Stomach (tissue), 9 donors: ENCODE data around the gene COLEC12. TPM values are rescaled to one million over a fixed set of nuclear protein-coding genes. Genes with fewer than 3 reads are reported as not detected.

Experiments used
- DNase-seq, 2 donors: peaks; one replicate each; pipeline versions ENCODE4 v3.0.0 to v3.0.0-alpha.2; 2013 to 2019
- H3K27ac ChIP-seq, 5 donors: fragments of 200-600 bp in 4 of 5; sonication (generic) in 4 of 5; one replicate each; pipeline ENCODE4 v1.5.1; 2013 to 2019; ENCODE audit warnings: mild to moderate bottlenecking in 1 of 5, moderate library complexity in 1 of 5
- H3K27me3 ChIP-seq, 3 donors: fragments of 200-600 bp; sonication (generic); one replicate each; pipeline ENCODE4 v1.5.1; 2017 to 2019; ENCODE audit warnings: mixed run types in 1 of 3
- H3K36me3 ChIP-seq, 4 donors: fragments of 200-600 bp; sonication (generic); 1 replicate in 3 of 4; 2 replicates in 1 of 4; pipeline ENCODE4 v1.5.1; 2016 to 2019
- H3K4me1 ChIP-seq, 4 donors: fragments of 200-600 bp; sonication (generic); one replicate each; pipeline ENCODE4 v1.5.1; 2016 to 2019
- H3K4me3 ChIP-seq, 4 donors: fragments of 200-600 bp; sonication (generic) in 3 of 4; one replicate each; pipeline ENCODE4 v1.5.1; 2016 to 2019; ENCODE audit warnings: mild to moderate bottlenecking in 1 of 4
- H3K9me3 ChIP-seq, 4 donors: fragments of 200-600 bp; sonication (generic); one replicate each; pipeline ENCODE4 v1.5.1; 2016 to 2019
- EP300 ChIP-seq: sonication (generic); formaldehyde crosslinking; IDR thresholded peaks from one replicate; pipeline ENCODE4 v1.6.1; 2017; ENCODE audit warnings: antibody characterized with exemption
- POLR2A ChIP-seq, 4 donors: fragments of 450-650 bp; IDR thresholded peaks; one replicate each; pipeline ENCODE4 v1.6.1; 2016; ENCODE audit warnings: antibody characterized with exemption in 4 of 4, control low read depth in 2 of 4, mild to moderate bottlenecking in 1 of 4, moderate library complexity in 1 of 4
- POLR2AphosphoS5 ChIP-seq, 3 donors: sonication (generic); formaldehyde crosslinking; IDR thresholded peaks; one replicate each; pipeline ENCODE4 v1.6.1; 2016; ENCODE audit warnings: antibody characterized with exemption in 3 of 3
- WGBS, 5 donors: extraction: QIAGEN DNeasy Blood & Tissue Kit in 3 of 5; methylation state at CpG; one replicate each; pipeline versions ENCODE4 v1.1.5 to v1.1.7; 2013 to 2018; 5-methylcytosine and 5-hydroxymethylcytosine counted together
- intact Hi-C: fragments of 100-400 bp; cut with DNase I; formaldehyde crosslinking; loops from one replicate; pipeline ENCODE4 v1.15.1; 2023; ENCODE audit warnings: low total_unique reads
- polyA plus RNA-seq, 3 donors: library from polyadenylated mRNA; stranded (reverse); fragments of 200-250 nt; gene quantifications; one replicate each; pipeline ENCODE4 v1.2.3, GENCODE V29; 2013
- total RNA-seq, 5 donors: library from RNA; depleted of rRNA; stranded (reverse); fragments of >200 nt; gene quantifications; one replicate each; pipeline versions ENCODE4 v1.1.0 to v1.2.3, GENCODE V29; 2014 to 2016
- TF ChIP-seq, protein P1 (sequence below), 7 experiments: fragments of 450-650 bp in 4 of 7; fragments of 200-600 bp in 3 of 7; sonication (generic) in 3 of 7; IDR thresholded peaks; one replicate each; pipeline ENCODE4 v1.5.1; 2016 to 2019; ENCODE audit warnings: antibody characterized with exemption in 7 of 7, control low read depth in 2 of 7, mild to moderate bottlenecking in 1 of 7
- donor health status: healthy with polysubstance abuse.
- donor health status: Bipolar disorder and iron deficiency.
- donor health status: healthy.

The COLEC12 gene
- total and polyA plus RNA-seq, 8 donors = 1.7 to 37.5 (median 5.6) TPM

DNA sequence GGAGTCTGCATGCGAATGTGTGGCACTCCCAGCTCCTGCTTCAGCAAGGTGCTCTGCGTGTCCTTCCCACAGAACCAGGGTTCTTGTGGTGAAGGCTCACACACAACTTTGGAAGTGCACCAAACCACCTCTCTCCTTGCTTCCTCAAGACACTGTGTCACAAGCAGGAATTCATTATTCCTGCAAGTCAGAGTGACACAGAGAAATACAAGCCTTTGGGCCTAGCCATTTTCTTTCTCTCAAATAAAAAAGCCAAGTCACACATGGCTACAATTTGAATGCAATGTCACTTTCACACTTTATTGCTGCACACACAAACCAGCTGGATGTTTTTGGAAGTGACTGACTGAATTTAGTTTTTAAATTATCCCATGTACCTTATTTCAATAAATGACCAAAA lies 202.6 kb downstream of the COLEC12 start:
- H3K27ac ChIP-seq = no peak overlapping the region
- no peak for TF ChIP-seq POLR2AphosphoS5 (IDR thresholded peaks at IDR 0.05)
- TF ChIP-seq, protein P1, sequence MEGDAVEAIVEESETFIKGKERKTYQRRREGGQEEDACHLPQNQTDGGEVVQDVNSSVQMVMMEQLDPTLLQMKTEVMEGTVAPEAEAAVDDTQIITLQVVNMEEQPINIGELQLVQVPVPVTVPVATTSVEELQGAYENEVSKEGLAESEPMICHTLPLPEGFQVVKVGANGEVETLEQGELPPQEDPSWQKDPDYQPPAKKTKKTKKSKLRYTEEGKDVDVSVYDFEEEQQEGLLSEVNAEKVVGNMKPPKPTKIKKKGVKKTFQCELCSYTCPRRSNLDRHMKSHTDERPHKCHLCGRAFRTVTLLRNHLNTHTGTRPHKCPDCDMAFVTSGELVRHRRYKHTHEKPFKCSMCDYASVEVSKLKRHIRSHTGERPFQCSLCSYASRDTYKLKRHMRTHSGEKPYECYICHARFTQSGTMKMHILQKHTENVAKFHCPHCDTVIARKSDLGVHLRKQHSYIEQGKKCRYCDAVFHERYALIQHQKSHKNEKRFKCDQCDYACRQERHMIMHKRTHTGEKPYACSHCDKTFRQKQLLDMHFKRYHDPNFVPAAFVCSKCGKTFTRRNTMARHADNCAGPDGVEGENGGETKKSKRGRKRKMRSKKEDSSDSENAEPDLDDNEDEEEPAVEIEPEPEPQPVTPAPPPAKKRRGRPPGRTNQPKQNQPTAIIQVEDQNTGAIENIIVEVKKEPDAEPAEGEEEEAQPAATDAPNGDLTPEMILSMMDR (IDR thresholded peaks at IDR 0.05) = no peak
- TF ChIP-seq EP300 = no peak
- TF ChIP-seq POLR2A (IDR thresholded peaks at IDR 0.05) = no peak
- no peak overlapping the region for H3K4me3 ChIP-seq
- no peaks in the 10 kb centered on the region for H3K9me3 ChIP-seq
- 84 to 90% (median 87%) methylated on average over 2 of the region's 2 CpGs for whole genome bisulfite sequencing, 5 donors
- no peaks in the 10 kb centered on the region for H3K4me1 ChIP-seq
- no peaks in the 10 kb centered on the region for H3K27me3 ChIP-seq
- DNase-seq = no peak
- intact Hi-C loops = no loop called here
- no peaks in the 10 kb centered on the region for H3K36me3 ChIP-seq

DNA sequence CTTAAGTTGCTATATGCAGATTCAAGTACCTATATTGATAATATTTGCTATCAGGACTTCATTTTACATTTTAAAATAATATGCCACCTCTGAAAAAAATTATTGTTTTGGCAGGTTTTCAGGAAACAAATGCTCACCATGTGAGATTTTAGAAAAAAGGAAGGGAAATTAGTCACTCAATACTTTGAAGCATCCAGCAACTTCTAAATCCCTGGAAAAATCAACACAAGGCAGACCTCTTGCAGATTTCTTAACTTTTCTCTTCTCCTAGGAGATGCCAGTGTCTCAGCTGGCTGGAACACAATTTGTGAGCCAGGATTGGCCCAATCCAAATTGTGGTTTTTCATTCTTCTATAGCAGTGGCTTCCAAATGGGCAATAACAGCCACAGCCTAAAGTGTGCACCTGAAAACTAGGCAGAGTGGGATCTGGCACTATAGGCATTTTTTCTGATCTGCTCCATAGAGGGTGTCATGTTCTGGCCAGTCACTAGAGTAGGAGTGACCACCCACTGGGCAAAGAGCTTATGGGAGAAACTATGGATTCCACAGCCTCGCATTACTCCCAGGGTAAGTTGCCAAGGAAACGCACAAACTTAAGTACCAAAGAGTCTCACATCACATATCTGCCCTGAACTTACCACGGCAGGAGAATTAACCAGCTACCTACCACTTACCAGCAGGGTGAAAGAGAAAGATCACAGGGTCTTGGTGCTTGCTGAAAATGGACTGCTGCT lies 204.6 kb downstream of the COLEC12 start:
- DNase-seq = no peak
- no peaks in the 10 kb centered on the region for H3K4me1 ChIP-seq
- H3K4me3 ChIP-seq = no peak overlapping the region
- no peaks in the 10 kb centered on the region for H3K36me3 ChIP-seq
- H3K27ac ChIP-seq = no peak overlapping the region
- intact Hi-C loops = no loop called here
- no peaks in the 10 kb centered on the region for H3K9me3 ChIP-seq
- TF ChIP-seq EP300 (no peak), POLR2A (IDR thresholded peaks at IDR 0.05) (no peak), POLR2AphosphoS5 (IDR thresholded peaks at IDR 0.05) (no peak)
- TF ChIP-seq, protein P1 (IDR thresholded peaks at IDR 0.05) = no peak
- WGBS, 5 donors = 46 to 87% (median 68%) methylated on average over 2 to 3 of the region's 3 CpGs
- no peaks in the 10 kb centered on the region for H3K27me3 ChIP-seq

DNA sequence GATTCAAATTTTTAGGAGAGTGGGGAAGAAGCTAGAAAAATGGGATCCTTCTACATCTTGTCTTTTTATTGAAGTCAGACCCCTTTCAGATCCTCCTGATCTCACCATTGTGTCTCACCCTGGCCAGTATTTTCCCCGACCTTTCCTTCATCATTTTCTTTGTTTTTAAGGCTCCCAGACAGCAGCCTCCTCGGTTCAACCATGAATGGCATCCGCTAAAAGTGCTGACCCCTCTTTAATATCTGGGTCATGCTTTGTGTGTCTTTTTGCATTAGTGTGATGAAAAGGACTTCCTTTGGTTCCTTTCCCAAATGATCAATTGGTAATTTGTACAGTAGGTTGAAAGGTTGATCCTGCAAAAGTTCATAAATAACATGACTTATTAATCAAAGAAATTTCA lies 205.9 kb downstream of the COLEC12 start:
- Histone ChIP-seq H3K27me3 (no peaks in the 10 kb centered on the region), H3K4me3 (no peak overlapping the region), H3K27ac (no peak overlapping the region), H3K9me3 (no peaks in the 10 kb centered on the region), H3K36me3 (no peaks in the 10 kb centered on the region), H3K4me1 (no peaks in the 10 kb centered on the region)
- 78 to 87% (median 82%) methylated on average over 3 of the region's 3 CpGs for WGBS, 5 donors
- intact Hi-C loops = no loop called here
- no peak for DNase-seq
- TF ChIP-seq POLR2AphosphoS5 (IDR thresholded peaks at IDR 0.05) (no peak), EP300 (no peak), POLR2A (IDR thresholded peaks at IDR 0.05) (no peak)
- TF ChIP-seq, protein P1 (IDR thresholded peaks at IDR 0.05) = no peak

DNA sequence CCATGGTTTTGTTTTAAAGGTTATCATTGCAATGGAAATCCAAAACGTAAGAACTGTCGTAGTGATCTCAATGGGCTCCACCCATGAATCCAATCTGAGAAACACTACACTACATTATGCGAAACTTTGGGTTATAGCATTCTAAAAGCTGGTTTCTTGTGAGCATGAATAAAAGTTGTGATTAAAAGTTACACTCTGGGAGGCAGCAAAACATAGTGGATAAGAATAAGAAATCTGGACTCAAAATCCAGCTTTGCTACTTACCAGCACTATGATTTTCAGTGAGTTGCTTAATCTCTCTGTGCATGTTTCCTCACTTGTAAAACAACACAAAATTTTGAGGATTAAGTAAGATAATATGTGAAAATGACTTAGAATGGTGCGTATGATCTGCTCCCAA lies 207.0 kb downstream of the COLEC12 start:
- no peak overlapping the region for H3K27ac ChIP-seq
- WGBS, 5 donors = 69 to 79% (median 71%) methylated on average over 4 of the region's 4 CpGs
- H3K27me3 ChIP-seq = no peaks in the 10 kb centered on the region
- H3K36me3 ChIP-seq = no peaks in the 10 kb centered on the region
- no peak overlapping the region for H3K4me3 ChIP-seq
- H3K4me1 ChIP-seq = no peaks in the 10 kb centered on the region
- intact Hi-C loops = no loop called here
- no peaks in the 10 kb centered on the region for H3K9me3 ChIP-seq
- peak in 1 of 2 donors; percentile 37 for DNase-seq
- no peak for TF ChIP-seq POLR2AphosphoS5 (IDR thresholded peaks at IDR 0.05)
- TF ChIP-seq POLR2A (IDR thresholded peaks at IDR 0.05) = no peak
- TF ChIP-seq EP300 = no peak
- TF ChIP-seq, protein P1 (IDR thresholded peaks at IDR 0.05) = no peak
